GM19397 (cell line): Measurements from ENCODE around the gene HTRA3.

Source experiments
- ATAC-seq: cut with Tn5 transposase; IDR thresholded peaks from one replicate; pipeline ENCODE4 v1.9.1; 2021; ENCODE audit warnings: mild to moderate bottlenecking, moderate library complexity; ENCODE audit not compliant: unreplicated experiment

Gene HTRA3

DNA sequence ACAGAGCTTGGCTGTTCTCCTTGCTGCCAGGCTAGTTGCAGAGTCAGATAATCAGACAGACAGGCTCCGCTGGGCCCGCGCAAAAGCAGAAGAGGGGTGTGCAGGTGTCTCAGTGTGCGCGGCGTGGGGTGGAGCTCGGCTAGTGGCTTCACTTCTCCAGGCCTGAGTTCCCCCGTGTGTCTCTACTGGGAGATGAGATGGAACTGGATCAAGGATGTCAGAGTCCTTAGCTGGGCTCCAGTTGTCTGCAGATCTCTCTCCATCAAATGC, 21.1 kb downstream of the HTRA3 start:
- ATAC-seq = no peak

DNA sequence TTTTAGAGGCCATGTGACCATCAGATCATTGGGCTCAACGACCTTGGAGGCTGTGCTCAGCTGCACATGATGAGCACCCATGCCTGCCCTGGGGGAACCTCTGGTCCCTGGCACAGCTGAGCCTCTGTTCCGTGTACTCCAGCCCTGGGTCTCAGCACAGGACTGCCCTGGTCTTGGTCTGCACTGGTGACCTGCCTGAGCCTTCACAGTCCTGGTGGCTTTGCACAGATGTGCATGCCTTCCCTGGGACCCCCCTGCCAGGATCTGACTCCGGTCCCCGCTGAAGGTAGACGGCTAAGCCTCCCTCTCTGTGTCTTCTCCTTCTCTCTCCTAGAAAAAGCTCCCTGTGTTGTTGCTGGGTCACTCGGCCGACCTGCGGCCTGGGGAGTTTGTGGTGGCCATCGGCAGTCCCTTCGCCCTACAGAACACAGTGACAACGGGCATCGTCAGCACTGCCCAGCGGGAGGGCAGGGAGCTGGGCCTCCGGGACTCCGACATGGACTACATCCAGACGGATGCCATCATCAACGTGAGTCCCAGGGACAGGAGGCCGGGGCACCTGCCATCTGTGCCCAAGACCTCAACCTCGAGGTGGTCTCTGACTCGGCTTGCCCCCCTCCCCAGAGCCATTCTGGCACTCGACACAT, 21.6 kb downstream of the HTRA3 start:
- no peak for ATAC-seq

DNA sequence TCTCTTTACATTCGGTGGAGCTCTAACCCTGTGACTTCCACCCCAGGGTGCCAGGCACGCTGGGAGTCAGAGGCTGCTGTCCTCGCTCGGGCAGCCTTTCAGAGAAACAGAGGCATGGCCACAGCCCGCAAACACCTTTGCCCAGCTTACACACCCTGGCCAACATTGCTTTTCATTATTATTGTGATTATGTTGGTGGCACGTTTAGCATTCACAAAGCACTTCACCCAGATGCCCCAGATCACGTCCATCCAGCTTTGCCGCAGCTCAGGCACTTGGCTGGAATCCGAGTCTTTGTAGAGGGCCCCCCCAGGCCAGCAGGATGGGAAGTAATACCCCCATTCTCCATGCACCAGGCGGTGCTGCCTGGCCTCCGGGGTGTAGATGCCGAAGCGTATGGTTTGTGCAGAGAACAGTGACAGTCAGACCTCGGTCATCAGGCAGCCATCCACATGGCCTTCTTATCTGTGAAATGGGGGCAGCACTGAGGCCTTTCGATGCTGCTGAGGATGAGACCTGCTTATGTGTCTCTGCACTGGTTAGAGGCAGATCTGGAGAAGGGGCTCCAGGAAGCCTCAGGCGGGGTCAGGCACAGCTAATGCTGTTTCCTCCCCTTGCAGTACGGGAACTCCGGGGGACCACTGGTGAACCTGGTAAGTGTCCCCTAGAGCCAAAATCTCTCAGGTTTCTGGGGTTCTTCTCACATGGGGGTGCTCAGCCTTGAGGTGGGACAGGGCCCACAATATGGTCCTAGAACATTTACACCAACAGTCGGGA, 22.3 kb downstream of the HTRA3 start:
- ATAC-seq = no peak

DNA sequence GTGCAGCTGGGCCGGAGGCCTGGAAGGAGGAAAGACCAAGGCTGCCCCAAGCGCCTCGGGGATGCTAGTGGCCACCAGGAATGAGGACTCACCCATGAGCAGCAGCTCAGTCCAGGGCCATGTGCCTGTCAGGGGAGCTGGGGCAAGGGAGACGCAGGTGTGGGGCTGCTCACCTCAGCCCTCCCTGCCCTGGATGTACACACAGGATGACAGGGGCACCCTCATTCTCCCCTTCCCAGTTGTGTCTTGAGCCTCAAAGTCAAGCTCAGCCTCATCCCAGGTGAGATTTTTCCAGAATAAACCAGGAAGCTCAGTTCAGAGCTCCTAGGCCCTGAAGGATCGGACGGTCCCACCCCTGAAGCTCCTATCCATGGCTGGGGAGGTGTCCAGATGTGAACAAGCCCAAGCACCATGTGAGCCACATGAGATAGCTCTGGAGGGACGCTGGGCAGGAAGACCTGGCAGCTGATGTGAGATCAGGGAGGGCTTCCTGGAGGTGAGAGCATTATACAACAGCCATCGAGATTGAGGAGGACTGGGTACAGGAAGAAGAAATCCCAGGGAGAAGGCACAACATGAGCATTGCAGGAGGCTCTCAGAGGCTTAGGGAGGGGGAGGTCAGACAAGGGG, 23.0 kb downstream of the HTRA3 start:
- no peak for ATAC-seq

DNA sequence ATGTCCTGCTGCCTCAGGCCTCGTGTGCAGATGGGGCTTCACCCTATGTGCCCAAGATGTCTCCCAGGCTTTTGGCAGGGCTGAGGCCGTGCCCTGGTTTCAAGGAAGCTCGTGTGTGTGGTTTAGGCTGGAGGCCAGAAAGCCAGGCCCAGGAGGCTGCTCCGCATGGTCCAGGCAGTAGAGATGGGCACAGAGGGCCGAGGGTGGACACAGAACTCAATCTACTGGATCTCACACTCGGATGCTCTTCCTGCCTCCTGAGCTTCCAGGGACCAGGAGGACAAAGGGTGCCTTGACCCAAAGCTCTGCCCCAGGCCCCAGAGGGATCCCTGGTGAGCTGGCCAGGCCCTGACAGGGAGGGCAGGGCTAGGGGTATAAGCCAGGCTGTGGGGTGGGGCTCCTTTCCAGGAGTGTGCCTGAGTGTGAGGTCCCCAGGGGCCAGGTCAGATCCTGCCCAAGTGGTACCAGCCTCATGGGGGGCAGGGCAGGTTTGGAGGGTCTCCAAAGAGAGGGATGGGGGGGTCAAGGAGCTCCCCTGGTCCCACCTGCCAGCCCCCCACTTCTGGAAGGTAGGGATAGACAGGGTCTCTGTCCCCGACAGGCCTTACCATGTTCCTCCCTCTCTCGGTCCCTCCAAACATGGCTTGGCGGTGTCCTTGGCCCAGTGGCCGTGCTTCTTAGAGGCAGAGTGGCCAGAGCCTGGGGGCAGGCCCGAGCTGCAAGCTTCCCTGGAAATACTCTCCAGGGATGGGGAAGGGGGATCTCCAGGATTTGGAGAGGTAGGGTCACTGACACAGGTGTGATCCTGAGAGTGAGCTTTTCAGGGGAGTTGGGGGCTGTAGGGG, 23.8 kb downstream of the HTRA3 start:
- ATAC-seq = no peak

DNA sequence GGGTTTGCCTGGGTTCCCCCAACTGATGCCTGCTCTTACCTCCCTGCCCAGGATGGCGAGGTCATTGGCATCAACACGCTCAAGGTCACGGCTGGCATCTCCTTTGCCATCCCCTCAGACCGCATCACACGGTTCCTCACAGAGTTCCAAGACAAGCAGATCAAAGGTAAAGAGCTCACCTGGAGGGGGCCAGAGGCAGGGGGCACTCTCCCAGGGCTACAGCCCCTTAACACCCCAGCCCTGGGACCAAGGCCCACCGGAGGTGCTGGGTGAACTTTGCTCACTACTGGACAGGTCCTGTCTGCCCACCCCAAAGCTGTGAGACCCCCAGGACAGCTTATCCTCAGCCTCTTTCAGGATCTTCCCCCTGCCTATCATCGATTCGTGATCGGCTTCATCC, 24.5 kb downstream of the HTRA3 start:
- no peak for ATAC-seq

DNA sequence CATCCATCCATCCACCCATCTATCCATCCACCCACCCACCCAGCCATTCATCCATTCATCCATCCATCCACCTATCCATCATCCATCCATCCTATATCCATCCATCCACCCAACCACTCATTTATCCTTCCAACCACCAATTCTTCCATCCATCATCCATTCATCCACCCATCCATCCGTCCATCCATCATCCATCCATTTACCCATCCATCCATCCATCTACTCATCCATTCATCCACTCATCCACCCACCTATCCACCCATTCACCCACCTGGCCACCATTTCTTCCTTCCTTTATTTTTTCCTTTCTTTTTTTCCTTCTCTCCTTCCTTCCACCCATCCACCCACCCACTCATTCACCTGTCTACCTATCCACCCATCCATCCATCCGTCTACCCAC, 25.2 kb downstream of the HTRA3 start:
- ATAC-seq = no peak

DNA sequence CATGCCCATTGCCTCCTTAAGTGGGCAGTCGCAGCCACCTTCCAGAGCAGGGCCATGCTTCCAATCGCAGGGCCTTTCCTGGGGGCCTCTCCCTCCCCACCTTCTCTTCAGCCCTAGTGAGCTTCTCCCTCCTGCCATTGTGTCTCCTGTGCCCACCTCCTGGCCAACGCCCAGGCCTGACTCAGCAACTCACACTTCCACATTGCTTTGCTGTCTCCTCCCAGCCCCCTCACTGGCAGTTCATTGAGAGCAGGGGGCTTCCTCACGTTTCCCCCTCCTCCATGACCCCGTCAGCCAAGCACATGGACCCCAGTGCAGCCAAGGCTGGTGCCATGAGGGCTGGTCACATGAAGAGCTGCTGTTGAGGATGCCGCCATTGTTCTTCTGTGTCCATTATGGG, 25.9 kb downstream of the HTRA3 start:
- no peak for ATAC-seq

DNA sequence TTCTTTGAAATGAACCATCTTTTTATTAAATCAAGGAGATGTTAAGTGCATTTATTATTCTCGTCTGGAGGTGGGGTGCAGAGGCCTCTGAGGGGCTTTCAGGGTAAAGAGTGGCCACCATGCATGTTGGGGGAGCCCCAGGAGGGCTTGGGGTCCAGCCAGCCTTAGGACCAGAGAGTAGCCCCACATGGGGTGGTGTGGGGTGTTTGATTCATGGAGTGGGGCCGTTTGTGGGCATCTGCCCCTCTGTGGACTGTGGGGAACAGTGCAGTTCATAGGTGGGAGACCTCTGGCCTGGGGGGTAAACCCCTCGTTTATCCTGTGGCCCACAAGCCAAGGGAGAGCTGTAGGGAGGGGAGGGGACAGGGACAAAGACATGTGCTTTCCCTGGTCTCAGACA, 26.9 kb downstream of the HTRA3 start:
- ATAC-seq = no peak

DNA sequence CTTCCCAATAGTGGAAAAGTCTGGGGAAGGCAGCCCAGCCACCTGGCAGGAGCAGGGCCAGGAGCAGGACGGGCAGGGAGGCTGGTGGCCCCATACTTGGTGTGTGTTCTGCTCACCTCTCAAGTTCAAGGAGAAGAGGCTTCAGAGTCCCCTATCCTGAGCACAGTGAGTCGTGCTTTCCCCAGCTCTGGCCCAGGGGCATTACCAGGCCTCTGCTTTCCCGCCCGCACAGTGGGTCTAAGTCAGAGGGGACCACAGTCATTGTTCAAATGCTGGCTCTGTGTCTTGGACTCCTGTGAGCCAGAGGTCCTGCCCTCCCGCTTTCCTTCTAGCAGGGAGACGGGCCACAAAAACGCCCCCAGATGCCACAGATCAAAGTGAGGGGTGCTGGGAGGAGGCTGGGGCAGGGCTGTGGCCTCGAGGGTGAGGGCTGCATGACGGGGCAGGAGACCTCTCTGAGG, 27.6 kb downstream of the HTRA3 start:
- no peak for ATAC-seq

DNA sequence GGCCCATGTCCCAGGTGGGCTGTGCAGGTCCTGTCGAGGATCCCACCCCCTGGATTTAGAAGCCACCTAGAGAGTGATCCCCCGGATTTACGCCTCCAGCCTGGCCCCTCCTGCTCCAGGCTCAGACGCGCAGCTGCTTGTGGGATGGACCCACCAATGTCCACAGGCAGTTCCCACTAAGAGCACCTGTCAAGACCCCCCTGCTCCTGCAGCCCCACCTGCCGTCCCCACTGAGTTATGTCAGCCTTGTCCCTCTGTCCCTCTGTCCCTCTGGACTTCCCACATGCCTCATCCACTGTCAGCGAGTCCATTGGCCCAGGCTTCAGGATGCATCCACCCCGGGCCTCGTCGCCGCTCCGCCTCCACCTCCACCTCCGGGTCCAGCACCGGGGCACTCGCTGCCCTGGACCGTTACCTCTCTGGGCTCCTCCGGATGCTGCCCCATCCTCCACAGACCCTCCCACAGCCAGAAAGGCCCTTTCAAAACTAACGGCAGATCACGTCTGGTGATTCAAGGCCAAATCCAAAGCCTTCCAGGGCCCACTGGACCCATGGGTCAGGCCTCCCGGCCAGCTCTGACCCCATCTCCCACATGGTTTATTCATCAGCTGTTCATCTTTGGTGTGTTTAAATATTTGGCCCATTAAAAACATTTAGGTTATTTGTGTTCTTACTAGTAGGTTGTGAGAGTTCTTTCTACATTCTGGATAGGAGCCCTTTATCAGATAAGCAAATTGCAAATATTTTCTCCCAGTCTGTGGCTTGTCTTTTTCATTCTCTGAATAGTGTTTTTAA, 28.3 kb downstream of the HTRA3 start:
- no peak for ATAC-seq

DNA sequence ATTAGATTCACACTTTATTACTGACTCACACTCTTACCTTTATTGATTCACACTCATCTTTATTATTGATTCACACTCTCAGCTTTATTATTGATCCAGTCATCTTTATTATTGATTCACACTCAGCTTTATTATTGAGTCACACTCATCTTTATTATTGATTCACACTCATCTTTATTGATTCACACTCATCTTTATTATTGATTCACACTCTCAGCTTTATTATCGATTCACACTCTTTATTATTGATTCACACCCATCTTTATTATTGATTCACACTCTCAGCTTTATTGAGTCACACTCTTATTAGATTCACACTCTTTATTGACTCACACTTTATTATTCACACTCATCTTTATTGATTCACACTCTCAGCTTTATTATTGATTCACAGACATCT, 31.3 kb downstream of the HTRA3 start:
- ATAC-seq = no peak

DNA sequence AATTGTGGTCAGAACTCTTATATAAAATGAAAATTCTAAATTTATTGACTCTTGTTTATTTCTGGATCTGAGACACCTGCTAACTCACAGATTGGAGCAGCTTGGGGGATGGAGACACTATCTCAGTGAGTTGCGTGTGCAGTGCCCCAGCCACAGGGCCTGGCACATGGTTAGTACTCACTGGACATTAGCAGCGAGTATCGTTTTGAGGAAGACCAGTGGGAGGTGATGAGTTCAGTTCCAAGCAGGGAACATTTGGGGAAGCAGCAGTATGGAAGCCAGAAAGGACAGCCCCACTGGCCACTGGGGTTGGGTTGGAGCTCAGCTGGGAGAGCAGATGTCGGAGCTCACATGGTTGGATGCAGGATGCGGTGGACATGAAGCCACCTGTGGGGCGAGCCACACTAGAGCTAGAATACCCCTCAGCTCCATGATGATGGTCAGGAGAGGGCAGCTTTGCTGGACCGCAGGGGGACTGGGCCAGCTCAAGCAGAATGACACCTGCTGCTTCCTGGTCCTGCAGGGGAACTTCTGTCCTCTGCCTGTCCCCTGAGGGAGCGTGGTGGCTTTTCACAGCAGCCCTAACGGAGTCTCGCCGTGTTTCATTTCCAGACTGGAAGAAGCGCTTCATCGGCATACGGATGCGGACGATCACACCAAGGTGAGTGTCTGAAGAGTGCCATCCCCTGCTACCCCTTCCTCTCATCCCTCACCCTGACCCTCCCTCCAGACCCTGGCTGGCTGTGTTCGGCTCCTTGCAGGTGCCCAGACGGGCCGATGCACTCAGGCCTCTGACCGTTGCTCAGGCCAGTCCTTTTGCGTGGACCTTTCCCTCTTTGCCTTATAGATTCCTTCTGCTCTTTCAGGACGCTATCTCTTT, 32.5 kb downstream of the HTRA3 start:
- ATAC-seq = no peak

DNA sequence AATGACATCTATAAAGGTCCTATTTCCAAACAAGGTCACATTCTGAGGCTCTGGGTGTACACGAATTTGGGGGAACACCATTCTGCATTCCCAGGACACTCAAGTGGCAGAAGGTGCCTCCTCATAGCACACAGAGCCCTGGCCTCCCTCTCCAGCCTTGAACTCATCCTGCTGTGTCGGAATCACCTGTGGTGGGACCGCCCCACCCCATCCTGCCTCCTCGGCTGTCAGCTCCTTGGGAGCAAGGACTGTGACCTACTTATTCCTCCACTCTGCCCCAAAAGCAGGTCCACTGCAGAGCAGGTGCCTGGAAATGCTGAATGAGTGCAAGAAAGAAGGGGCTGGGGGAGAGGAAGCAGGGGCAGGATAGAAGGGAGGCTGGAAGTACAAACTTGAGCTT, 33.5 kb downstream of the HTRA3 start:
- no peak for ATAC-seq

DNA sequence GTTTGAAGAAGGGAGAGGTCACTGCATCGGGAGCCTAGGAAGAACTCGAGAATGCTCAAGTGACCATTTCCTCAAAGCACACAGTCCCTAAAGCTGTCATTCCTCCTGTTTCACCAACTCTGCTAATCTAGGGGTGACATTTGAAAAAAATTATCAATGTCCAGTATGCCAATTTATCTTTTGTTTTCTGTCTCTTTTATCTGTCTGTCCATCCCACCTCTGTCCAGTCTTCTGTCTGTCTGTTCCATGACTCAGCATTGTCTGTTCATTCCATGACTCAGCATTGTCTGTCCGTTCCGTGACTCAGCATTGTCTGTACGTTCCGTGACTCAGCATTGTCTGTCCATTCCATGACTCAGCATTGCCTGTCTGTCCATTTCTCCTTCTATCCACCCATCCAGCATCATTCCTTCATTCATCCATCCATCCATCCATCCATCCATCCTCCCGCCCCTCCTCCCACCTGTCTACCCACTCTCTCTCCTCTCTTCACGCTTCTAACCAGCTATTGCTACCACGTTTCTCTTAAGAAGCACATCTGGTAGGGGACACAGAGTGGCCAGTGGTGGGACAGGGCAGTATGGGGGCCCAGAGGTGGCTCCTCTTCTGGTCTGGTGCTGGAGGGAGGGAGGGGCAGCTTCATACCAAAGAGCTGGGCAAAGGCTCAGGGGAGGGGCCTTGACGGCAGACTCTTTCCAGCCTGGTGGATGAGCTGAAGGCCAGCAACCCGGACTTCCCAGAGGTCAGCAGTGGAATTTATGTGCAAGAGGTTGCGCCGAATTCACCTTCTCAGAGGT, 34.1 kb downstream of the HTRA3 start:
- ATAC-seq = no peak

DNA sequence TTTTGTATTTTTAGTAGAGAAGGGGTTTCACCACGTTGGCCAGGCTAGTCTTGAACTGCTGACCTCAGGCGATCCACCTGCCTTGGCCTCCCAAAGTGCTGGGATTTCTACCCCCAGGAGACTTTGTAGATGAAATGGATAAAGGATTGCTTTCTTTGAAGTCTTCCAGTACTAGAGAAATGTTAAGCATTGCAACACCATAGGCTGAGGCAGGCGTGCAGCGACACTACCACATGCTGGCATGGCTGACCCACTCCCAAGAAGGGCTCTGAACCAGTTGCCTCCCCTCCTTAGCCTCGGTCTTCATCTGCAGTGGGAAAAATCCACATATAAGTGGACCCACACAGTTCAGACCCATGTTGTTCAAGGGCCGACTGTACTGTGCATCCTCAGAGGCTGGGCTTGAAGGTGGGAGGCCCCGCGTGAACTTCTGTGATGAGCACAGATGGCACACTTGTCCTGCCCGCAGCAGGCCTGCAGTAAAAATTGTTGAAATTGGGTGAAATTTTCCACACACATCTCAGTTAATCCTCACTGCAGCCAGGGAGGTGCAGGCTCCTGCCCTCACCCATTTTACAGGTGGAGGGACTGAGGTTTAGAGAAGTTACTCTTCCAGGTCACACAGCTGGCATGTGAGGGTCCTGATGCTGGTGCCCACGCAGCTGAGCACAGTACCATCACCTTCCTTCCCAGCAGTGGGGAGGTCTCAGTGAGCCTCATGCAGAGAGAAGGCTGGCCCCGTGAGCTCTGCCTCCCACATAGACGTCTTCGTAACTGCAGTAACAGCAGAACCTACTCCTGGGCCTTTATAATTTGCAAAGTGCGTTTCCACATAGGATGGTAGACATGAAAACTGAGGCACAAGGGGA, 35.5 kb downstream of the HTRA3 start:
- no peak for ATAC-seq

DNA sequence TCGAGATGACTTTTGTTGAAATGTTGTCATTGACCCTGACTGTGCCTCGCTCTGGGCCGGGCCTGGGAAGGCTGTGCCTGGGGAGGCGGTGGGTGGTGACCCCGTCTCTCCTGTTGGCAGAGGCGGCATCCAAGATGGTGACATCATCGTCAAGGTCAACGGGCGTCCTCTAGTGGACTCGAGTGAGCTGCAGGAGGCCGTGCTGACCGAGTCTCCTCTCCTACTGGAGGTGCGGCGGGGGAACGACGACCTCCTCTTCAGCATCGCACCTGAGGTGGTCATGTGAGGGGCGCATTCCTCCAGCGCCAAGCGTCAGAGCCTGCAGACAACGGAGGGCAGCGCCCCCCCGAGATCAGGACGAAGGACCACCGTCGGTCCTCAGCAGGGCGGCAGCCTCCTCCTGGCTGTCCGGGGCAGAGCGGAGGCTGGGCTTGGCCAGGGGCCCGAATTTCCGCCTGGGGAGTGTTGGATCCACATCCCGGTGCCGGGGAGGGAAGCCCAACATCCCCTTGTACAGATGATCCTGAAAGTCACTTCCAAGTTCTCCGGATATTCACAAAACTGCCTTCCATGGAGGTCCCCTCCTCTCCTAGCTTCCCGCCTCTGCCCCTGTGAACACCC, 36.4 kb downstream of the HTRA3 start:
- no peak for ATAC-seq
